Smooth muscle cell (in vitro differentiated cells): ENCODE measurements around the gene BMPR1B. TPM values are rescaled to one million over a fixed set of nuclear protein-coding genes. Genes with fewer than 3 reads are reported as not detected.

ENCODE experiments used
- DNase-seq: peaks from one replicate; lab custom pipeline; 2025; ENCODE audit not compliant: unreplicated experiment; lab: John Stamatoyannopoulos, UW
- H2AFZ ChIP-seq: fragments of 200-600 bp; sonication (generic); 2 replicates; pipeline ENCODE4 v1.6.0; 2016; ENCODE audit warnings: antibody characterized with exemption, low read depth, mild to moderate bottlenecking
- H3F3A ChIP-seq: fragments of 200-600 bp; sonication (generic); 2 replicates; pipeline ENCODE4 v1.6.0; 2017; ENCODE audit warnings: antibody characterized with exemption, low read depth
- H3K27ac ChIP-seq: fragments of 200-600 bp; sonication (generic); 2 replicates; pipeline ENCODE4 v1.5.1; 2016; ENCODE audit warnings: low read depth, mild to moderate bottlenecking
- H3K27me3 ChIP-seq: fragments of 200-600 bp; sonication (generic); 2 replicates; pipeline ENCODE4 v1.6.1; 2016; ENCODE audit warnings: low read depth, mild to moderate bottlenecking
- H3K36me3 ChIP-seq: fragments of 200-600 bp; sonication (generic); 2 replicates; pipeline ENCODE4 v1.5.1; 2016; ENCODE audit warnings: low read depth
- H3K4me1 ChIP-seq: fragments of 200-600 bp; sonication (generic); 2 replicates; pipeline ENCODE4 v1.5.1; 2016; ENCODE audit warnings: low read depth
- H3K4me2 ChIP-seq: fragments of 200-600 bp; sonication (generic); 2 replicates; pipeline ENCODE4 v1.6.0; 2016; ENCODE audit warnings: mild to moderate bottlenecking
- H3K4me3 ChIP-seq: fragments of 200-600 bp; sonication (generic); 2 replicates; pipeline ENCODE4 v1.5.1; 2016; ENCODE audit warnings: mild to moderate bottlenecking
- H3K79me2 ChIP-seq: fragments of 200-600 bp; sonication (generic); 2 replicates; pipeline ENCODE4 v1.6.0; 2016; ENCODE audit warnings: low read depth, mild to moderate bottlenecking
- H3K9ac ChIP-seq: fragments of 200-600 bp; sonication (generic); 2 replicates; pipeline ENCODE4 v1.6.0; 2016; ENCODE audit warnings: low read depth
- H3K9me3 ChIP-seq: fragments of 200-600 bp; sonication (generic); replicated peaks from 2 replicates; pipeline ENCODE4 v1.5.1; 2016; ENCODE audit warnings: low read depth
- H4K20me1 ChIP-seq: fragments of 200-600 bp; sonication (generic); 2 replicates; pipeline ENCODE4 v1.6.0; 2016; ENCODE audit warnings: low read depth
- WGBS: methylation state at CpG from one replicate; pipeline ENCODE4 v1.1.7; 2016; ENCODE audit warnings: low lambda C conversion rate; 5-methylcytosine and 5-hydroxymethylcytosine counted together
- polyA plus RNA-seq: library from polyadenylated mRNA; unstranded; fragments of >200 nt; fragmentation: Nextera tagmentation; extraction: Ambion mirVana; gene quantifications from 2 replicates; pipeline ENCODE4 v1.2.1, GENCODE V29; 2016
- total RNA-seq: library from RNA; depleted of rRNA; stranded (reverse); fragments of >200 nt; gene quantifications from 2 replicates; pipeline ENCODE4 v1.2.3, GENCODE V29; 2014
- TF ChIP-seq, protein P1 (sequence below): fragments of 200-600 bp; sonication (generic); IDR thresholded peaks from 2 replicates; pipeline ENCODE4 v1.5.1; 2017; ENCODE audit warnings: borderline replicate concordance, mild to moderate bottlenecking, antibody characterized with exemption; ENCODE audit not compliant: insufficient read depth, poor library complexity, severe bottlenecking

BMPR1B gene
- total and polyA plus RNA-seq, 2 experiments from 2014 or later = 0.03 to 1.2 TPM

- no peaks in the 10 kb centered on the region for H3K36me3 ChIP-seq
- no peak overlapping the region for H2AFZ ChIP-seq
- no peak overlapping the region for H3K4me3 ChIP-seq
- H3K4me2 ChIP-seq = no peak overlapping the region
- H3K9ac ChIP-seq = no peak overlapping the region
- TF ChIP-seq, protein P1, sequence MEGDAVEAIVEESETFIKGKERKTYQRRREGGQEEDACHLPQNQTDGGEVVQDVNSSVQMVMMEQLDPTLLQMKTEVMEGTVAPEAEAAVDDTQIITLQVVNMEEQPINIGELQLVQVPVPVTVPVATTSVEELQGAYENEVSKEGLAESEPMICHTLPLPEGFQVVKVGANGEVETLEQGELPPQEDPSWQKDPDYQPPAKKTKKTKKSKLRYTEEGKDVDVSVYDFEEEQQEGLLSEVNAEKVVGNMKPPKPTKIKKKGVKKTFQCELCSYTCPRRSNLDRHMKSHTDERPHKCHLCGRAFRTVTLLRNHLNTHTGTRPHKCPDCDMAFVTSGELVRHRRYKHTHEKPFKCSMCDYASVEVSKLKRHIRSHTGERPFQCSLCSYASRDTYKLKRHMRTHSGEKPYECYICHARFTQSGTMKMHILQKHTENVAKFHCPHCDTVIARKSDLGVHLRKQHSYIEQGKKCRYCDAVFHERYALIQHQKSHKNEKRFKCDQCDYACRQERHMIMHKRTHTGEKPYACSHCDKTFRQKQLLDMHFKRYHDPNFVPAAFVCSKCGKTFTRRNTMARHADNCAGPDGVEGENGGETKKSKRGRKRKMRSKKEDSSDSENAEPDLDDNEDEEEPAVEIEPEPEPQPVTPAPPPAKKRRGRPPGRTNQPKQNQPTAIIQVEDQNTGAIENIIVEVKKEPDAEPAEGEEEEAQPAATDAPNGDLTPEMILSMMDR = no peak
- WGBS = 96% methylated on average over 2 of the region's 2 CpGs
- H3K27ac ChIP-seq = no peak overlapping the region
- DNase-seq = no peak
- no peaks in the 10 kb centered on the region for H4K20me1 ChIP-seq
- no peaks in the 10 kb centered on the region for H3K9me3 ChIP-seq
- H3K4me1 ChIP-seq = no peaks in the 10 kb centered on the region
- H3K79me2 ChIP-seq = no peaks in the 10 kb centered on the region
- H3F3A ChIP-seq = no peaks in the 10 kb centered on the region
- H3K27me3 ChIP-seq = no peaks in the 10 kb centered on the region
Measured at GRCh38 chr4:95120456-95120855, 362.7 kb downstream of the BMPR1B start.

DNA sequence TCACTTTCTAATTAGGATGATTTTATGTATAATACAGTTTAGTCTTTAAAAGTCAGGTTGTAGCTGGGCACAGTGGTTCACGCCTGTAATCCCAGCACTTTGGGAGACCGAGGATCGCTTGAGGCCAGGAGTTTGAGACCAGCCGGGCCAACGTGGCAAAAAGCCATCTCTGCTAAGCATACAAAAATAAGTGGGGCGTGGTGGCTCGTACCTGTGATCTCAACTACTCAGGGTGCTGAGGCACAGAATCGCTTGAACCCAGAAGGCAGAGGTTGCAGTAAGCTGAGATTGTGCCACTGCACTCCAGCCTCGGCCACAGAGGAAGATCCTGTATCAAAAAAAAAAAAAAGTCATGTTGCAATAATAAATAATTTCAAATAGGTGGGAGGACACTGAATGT is 364.2 kb downstream of the BMPR1B start:
- TF ChIP-seq, protein P1 = no peak
- Histone ChIP-seq H3K4me1 (no peaks in the 10 kb centered on the region), H4K20me1 (no peaks in the 10 kb centered on the region), H3K27ac (no peak overlapping the region), H3K9ac (no peak overlapping the region), H3K79me2 (no peaks in the 10 kb centered on the region), H3K27me3 (no peaks in the 10 kb centered on the region), H3F3A (no peaks in the 10 kb centered on the region), H3K4me3 (no peak overlapping the region), H2AFZ (no peak overlapping the region), H3K9me3 (no peaks in the 10 kb centered on the region), H3K4me2 (no peak overlapping the region), H3K36me3 (no peaks in the 10 kb centered on the region)
- no peak for DNase-seq
- 72% methylated on average over 9 of the region's 9 CpGs for WGBS

GRCh38 chr4:95124906-95125504 is 367.2 kb downstream of the BMPR1B start:
- 57% methylated on average over 4 of the region's 4 CpGs for WGBS
- no peak overlapping the region for H3K9ac ChIP-seq
- H3F3A ChIP-seq = peaks cover 10% of the 10 kb centered on the region
- peaks cover 11% of the 10 kb centered on the region for H3K4me1 ChIP-seq
- no peaks in the 10 kb centered on the region for H3K79me2 ChIP-seq
- no peak overlapping the region for H3K4me2 ChIP-seq
- no peak overlapping the region for H3K4me3 ChIP-seq
- peak overlapping the region; percentile 6 for H2AFZ ChIP-seq
- no peaks in the 10 kb centered on the region for H3K9me3 ChIP-seq
- no peaks in the 10 kb centered on the region for H3K27me3 ChIP-seq
- TF ChIP-seq, protein P1 = peak; percentile 56
- no peaks in the 10 kb centered on the region for H3K36me3 ChIP-seq
- H4K20me1 ChIP-seq = no peaks in the 10 kb centered on the region
- H3K27ac ChIP-seq = no peak overlapping the region
- DNase-seq = no peak

DNA sequence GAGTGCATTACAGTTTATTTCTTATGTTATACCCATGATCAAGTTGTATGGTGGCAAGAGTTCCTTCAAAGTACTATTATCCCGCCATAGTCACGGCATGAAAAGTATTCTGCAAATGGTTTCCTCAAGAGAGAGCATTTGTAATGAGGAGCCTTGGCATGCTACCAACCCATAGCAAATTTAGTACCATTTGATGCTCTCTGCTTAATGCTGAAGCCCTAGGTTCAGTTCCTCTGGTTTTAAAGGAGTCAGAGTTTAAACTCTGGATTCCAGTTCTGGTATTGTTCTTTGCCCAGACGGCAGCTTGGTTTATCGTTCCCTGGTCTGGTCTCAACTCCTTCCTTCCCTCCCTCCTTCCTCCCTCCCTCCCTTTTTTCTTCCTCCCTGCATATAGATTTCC is 371.3 kb downstream of the BMPR1B start:
- Histone ChIP-seq H3K9me3 (no peaks in the 10 kb centered on the region), H4K20me1 (no peaks in the 10 kb centered on the region), H3K27me3 (no peaks in the 10 kb centered on the region), H3K36me3 (no peaks in the 10 kb centered on the region), H3K9ac (peak overlapping the region; percentile 83), H3K27ac (peak overlapping the region; percentile 99), H3K4me1 (peaks cover 11% of the 10 kb centered on the region), H3F3A (peaks cover 10% of the 10 kb centered on the region), H3K4me2 (peak overlapping the region; percentile 82), H3K4me3 (no peak overlapping the region), H3K79me2 (no peaks in the 10 kb centered on the region), H2AFZ (peak overlapping the region; percentile 72)
- WGBS = 62% methylated on average over 4 of the region's 4 CpGs
- no peak for DNase-seq
- TF ChIP-seq, protein P1 = no peak
